Stimulated activated CD4-positive, alpha-beta T cell treated with anti-CD3 and anti-CD28 coated beads, TNF-alpha, amount 100 ng/mL, for 24 hours (primary cell): ENCODE measurements around the gene CHST11.

ENCODE experiments used
- DNase-seq, 3 experiments: peaks; one replicate each; pipeline ENCODE4 v3.0.0-alpha.2; 2020; ENCODE audit warnings: low read depth in 3 of 3

Gene CHST11

GRCh38 chr12:104719700-104720338, 263.1 kb downstream of the CHST11 start:
- no peak for DNase-seq

GRCh38 chr12:104720339-104721038, 263.7 kb downstream of the CHST11 start:
- DNase-seq = peak in 2 of 3 experiments; percentile 31 to 48

DNA sequence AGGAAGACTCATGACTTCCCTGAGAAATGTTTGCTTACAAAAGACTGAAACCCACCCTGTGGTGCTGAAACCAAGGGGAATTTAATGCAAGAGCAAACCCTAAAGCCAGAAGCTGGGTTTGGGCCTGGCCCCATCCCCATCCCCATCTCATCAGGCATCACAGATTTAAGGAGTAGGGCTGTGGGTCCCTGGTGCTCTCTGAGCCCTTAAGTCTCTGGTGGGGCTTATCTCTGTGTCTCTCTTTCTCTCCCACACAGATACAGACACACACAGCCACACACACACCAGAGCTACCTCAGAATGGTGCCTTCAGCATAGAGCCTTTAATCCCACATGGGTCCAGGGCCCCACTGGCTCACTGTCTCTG, 264.3 kb downstream of the CHST11 start:
- DNase-seq = no peak

DNA sequence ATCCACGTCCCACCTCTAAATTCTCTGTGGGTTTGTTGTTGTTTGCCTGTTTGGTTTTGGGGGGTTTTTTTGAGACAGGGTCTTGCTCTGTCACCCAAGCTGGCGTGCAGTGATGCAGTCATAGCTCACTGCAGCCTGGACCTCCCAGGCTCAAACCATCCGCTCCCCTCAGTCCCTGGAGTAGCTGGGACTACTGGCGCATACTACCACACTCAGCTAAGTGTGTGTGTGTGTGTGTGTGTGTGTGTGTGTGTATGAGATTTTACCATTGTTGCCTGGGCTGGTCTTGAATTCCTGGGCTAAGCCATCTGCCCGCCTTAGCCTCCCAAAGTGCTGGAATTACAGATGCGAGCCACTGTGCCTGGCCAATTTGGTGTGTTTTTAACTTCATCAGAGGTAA, 265.2 kb downstream of the CHST11 start:
- DNase-seq = no peak

- DNase-seq = no peak
Observed at GRCh38 chr12:104722601-104723534, 266.1 kb downstream of the CHST11 start.

DNA sequence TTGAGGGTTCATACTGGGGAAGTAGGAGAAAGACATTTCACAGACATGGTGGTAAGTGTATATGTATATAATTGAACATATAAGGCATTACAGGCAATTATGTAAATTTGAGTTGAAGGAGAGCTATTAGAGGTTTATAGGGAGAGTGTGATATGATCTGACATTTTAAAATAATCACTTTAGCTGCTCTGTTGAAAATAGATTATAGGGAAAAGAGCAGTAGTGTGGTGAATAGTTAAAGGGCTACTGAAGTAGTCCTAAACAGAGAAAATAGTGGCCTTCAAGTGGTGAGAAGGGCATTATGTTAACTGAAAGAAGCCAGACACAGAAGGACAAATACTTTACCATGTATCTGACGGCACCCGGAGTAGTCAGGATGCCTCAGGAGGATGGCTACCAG, 267.1 kb downstream of the CHST11 start:
- no peak for DNase-seq

DNA sequence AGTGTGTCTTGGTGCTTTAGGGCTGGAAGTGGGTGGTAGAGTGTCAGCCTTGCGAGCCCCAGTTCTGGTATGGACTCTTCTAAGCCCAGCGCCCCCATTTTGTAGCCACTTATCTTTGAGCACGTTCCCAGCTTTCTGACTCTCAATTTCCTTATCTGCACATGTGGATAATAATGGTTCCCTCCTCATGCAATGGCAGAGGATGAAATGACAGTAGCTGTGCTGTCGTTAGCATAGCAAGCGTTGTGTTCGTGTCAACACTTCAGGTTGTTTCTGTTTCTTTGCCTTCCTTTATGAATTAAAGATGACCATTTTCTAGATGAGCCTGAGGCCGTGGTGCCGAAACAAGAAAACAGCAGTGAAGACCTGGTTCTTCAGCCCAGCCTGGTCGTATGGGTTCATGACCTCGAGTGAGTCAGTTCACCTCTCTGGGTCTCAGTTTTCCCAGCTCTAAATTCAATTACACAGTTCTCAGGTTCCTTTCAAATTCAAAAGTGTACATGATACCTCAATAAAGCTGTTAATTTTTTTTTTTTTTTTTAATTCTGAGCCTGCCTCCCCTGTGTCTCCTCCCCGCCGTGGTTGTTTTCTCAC, 268.3 kb downstream of the CHST11 start:
- DNase-seq = no peak

- no peak for DNase-seq
Observed at GRCh38 chr12:104725610-104726009, 268.9 kb downstream of the CHST11 start.

GRCh38 chr12:104727726-104728465, 271.1 kb downstream of the CHST11 start:
- no peak for DNase-seq

DNA sequence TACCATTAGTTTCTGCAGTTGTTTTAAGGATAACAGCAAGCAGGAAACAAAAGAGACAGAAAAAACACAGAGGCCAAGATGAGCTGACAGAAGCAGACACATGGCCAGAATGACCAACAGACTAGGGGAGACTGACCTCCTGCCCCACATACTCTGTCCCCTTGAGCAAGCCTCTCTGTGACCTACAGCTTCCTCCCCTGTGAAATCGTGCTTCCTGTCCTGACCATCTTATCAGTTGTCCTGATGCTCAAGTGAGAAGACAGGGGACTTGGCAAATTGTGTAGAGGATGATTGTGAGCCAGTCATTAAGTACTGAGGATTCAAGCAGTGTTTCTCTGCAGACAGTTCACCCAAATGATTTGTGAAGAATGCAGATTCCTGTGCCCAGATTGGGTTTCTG, 272.3 kb downstream of the CHST11 start:
- no peak for DNase-seq

GRCh38 chr12:104729610-104730446, 273.1 kb downstream of the CHST11 start:
- no peak for DNase-seq

GRCh38 chr12:104730763-104731162, 274.0 kb downstream of the CHST11 start:
- no peak for DNase-seq

- DNase-seq = no peak
Observed at GRCh38 chr12:104733717-104734175, 277.0 kb downstream of the CHST11 start.

GRCh38 chr12:104734541-104735095, 277.9 kb downstream of the CHST11 start:
- DNase-seq = no peak

- no peak for DNase-seq
Observed at GRCh38 chr12:104735801-104736200, 279.1 kb downstream of the CHST11 start.

DNA sequence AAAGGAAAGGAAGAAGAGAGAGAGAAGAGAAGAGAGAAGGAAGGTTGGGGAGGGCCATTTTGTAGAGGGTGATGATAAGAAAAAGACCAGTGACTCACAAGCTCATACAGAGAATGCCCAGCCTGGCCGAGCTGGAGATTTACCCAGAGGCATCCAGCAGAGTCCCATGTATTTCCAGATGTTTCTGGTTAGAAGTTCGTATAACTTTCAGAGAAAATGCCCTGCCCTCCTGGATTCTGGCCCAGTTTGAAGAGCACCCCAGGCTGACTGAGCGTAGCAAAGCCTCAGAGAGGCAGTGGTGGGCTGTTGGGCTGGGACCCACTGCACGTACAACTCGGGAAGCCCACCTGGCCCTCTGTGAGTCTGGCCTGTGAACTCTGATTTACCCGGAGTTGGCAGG, 279.6 kb downstream of the CHST11 start:
- no peak for DNase-seq

- no peak for DNase-seq
Observed at GRCh38 chr12:104737113-104737512, 280.4 kb downstream of the CHST11 start.

DNA sequence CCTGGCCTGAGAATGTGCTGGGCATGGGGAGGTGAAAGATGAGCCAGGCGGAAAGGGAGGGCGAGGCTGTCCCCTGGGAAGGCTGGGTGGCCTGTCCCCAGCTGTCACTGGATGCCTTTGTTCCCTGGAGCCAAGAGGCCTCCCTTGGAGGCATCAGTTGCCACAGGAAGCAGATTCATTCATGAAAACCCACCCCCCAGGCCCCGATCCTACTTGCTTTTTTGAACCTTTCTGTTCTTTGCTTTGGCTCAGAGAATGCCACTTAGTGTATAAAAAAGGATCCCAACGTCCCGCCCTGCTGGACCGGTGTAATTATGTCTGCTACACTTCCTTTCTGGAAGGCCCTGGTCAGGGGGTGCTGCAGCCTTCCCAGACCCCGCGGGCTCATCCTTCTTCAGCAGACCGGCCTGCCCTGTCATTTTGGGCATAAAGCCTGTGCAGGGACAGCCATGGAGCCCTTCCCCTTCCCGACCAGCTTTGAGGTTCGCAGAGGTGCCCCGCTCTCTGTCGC, 281.1 kb downstream of the CHST11 start:
- DNase-seq = no peak

DNA sequence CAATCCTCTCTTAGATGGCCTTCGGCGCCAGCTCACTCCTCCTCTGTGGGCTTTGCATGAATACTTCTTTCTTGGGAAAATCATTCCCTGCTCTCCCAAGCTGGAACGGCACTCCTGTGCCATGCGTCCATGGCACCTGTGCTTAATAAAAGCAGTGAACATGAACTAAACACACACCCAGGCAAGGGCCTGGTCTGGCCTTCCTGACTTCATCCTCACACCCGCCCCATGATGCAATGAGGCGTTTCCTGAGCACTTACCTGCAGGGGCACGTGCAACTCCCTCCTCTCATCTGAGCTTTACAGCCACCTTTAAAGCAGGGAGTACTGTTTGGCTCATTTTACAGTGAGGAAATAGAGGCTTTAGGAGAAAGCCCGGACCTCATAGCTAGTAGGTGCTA, 281.6 kb downstream of the CHST11 start:
- no peak for DNase-seq
